Stimulated activated CD8-positive, alpha-beta memory T cell treated with anti-CD3 and anti-CD28 coated beads, Interleukin-4, amount 100 ng/mL, for 48 hours (primary cell): Measurements from ENCODE around the gene TMED6.
"Not testable (repeated sequence)": the region's sequence is repeated elsewhere in the genome, so short reads cannot be mapped to it uniquely, and the experiment has no call there.

Source experiments
- DNase-seq: peaks from one replicate; pipeline ENCODE4 v3.0.0-alpha.2; 2020

TMED6 gene

DNA sequence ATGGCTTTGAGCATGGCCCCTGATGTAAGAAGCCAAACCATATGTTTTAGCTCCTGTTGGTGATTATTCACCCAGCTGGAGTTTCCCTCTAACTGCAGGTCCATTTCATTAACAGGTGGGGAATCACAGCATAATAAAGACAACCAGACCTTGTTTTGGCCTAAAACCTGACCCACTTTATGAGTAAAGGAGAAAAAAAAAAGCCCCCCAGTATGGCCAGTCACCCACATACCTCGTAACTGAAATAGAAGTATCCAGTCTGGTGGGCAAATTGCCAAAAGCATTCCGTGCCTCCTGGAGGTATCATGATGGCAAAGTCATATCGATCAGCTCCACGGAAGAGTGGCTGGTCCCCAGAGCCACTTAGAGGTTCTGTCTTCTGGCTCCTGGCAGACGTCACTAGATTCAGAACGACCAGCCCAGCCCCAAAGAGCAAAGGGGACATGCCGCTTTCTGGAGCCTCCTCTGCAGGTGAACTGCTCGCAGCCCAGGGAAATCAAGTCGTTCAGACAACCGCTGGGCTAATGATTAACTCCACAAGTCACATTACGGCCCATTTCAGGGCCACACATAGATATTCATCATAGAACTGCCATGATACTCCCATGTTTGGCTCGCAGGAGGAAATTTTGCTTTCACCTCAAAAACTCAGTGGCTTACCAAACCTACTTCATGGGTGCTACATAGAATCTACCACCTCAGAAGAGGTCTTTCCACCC is at the start of gene TMED6:
Gene TMED6, minus strand, starts transcription at position 478 of the 719 bp plus-strand sequence. Its CDS starts 33 bp downstream, at position 445.
- no peak for DNase-seq

DNA sequence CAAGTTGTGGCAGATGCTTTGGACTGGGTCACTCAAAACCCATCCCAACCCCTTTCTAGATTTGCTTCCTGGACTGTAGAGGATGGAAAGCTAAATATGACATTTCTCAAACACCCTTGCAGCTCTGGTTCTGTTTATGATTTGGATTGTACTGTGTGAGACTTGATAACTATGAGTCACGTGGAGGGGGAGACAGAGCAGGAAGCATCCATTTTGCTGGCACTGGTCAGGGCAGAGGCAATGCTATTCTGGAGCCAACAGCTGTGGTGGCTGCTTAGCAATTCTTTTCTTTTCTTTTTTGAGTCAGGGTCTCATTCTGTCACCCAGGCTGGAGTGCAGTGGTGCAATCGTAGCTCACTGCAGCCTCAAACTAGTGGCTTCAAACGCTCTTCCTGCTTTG is 47.8 kb upstream of the TMED6 start:
- DNase-seq = peak; percentile 23

GRCh38 chr16:69397821-69398521 is 46.4 kb upstream of the TMED6 start:
- DNase-seq = peak; percentile 22

- peak; percentile 83 for DNase-seq
Measured at GRCh38 chr16:69396187-69397061, 44.8 kb upstream of the TMED6 start.

DNA sequence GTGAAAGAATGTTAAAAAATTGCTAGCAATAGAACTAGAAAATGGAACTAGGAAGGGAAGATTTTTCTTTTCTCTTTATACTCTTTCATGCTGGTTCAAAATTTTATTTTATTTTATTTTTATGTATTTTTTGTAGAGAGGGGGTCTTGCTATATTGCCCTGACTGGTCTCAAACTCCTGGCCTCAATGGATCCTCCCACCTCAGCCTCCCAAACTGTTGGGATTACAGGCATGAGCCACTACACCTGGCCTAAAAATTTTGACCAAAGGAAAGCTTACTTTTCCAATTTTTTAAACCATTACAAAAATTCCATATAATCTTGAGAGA is 44.2 kb upstream of the TMED6 start:
- no peak for DNase-seq

DNA sequence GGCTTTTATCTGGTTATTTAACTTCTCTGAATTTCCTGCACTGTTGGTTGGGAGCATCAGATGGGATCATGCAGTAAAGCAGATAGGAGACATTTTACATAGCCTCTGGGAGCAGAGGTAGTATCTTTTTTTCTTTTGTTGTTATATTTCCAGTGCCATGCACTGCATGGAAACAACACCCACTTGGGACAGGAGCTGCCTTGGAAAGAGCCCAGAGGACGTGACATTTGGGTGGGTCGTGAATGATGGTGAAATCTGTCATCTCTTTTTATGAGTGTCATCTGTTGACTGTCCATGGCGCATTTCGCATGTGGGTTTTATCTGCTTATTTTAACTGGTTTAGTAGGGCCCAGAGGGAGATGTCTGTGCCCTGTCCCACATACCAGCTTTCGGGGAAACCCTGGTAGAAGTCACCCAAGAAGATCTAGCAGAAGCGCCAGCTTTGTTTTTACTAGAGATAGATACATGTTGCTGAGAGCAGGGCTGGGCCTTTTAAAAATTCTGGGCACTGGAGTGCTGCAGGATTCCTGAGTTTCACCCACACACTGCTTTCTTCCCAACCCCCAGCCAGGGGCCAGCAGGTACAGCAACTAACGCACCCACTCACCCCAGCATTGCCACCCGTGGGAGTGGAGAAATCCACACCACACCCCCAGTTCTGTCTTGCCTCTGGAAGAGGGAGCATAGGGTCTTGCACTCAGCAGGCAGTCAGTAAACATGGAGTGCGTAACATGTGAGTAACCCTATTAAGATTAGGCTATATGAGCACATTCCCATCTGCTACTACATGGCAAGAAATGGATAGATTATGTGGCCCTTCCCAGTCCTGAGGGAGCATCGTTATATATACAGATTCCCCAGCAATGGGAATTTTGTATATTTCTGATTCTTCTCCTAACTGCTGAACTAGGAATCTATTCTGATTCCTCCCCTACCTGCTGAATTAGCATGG is 42.6 kb upstream of the TMED6 start:
- peak; percentile 14 for DNase-seq

GRCh38 chr16:69386596-69386995 is 35.0 kb upstream of the TMED6 start:
- peak; percentile 20 for DNase-seq

DNA sequence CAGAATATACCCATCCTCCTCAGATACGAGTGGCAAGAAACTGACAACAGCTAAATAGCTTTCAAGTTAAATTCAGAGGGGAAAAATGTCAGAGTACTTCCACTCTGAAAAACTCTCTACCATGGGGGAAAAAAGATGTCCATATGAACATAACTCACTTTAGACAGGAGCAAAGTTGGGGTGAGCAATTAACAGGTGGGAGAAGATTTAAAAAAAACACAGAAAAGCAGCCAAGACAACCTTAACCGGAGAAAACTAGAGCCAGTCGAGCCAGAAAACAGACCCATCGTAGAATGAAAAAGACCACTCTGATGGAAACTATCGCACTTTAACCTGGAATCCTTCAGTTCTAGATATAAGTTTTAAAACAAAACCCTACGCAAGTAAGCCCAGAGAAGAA is 33.4 kb upstream of the TMED6 start:
- no peak for DNase-seq

DNA sequence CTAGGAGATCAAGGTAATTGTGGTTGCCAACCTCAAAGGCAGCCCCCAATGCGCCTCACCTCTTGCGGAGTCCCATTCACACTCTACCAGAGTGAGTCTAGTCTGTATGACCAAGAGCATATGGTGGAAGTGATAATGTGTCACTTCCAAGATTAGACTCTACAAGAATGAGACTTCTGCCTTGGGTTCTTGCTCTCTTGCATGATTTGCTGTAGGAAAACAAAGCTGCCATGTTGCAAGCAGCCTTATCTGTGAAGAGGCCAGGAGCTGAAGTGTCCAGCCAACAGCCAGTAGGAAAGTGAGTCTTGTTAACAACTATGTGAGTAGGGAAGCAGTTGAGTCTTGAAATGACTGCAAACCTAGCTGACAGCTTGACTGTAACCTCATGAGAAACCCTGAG is 30.8 kb upstream of the TMED6 start:
- peak; percentile 25 for DNase-seq

DNA sequence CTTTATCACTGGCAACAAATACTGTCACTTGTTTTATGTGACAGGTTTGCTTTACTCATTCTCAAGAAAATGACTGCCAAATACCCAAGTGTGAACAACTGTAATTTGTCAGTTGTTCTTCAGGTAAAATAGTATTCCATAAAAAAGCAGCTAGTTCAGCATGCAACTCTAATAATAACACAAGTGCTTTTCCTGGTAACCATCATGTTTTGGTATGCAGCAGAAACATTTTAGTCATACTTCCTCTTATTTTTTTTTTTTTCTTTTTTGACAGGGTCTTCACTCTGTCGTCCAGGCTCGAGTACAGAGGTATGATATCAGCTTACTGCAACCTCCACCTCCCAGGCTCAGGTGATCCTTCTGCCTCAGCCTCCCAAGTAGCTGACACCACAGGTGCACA is 29.6 kb upstream of the TMED6 start:
- DNase-seq = no peak

- no peak for DNase-seq
Measured at GRCh38 chr16:69378760-69379159, 27.2 kb upstream of the TMED6 start.

GRCh38 chr16:69378036-69378435 is 26.4 kb upstream of the TMED6 start:
- no peak for DNase-seq

- DNase-seq = peak; percentile 13
Measured at GRCh38 chr16:69376393-69377059, 24.9 kb upstream of the TMED6 start.

GRCh38 chr16:69373019-69373418 is 21.4 kb upstream of the TMED6 start:
- DNase-seq = peak; percentile 3

- peak; percentile 16 for DNase-seq
Measured at GRCh38 chr16:69371564-69371963, 20.0 kb upstream of the TMED6 start.

GRCh38 chr16:69368866-69369265 is 17.3 kb upstream of the TMED6 start:
- DNase-seq = no peak

DNA sequence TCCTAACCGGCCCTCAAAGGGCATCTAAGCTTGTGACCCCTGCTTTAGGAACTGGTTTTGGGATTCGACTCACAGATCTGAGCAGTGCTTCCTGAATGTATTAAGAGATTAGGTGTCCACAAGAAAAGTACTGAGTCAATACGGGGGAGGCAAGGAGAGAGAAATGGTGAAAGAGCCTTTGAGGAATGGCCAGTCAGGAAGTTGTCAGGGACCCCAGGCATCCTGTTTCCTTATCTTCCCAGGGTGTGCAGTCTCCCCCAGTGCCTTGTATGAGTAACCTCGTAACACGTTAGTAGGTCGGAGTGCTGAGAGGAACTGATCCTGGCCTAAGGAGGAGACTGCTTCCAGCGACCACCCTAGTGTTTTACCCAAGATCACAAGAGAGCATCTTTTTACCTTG is 16.4 kb upstream of the TMED6 start:
- peak; percentile 14 for DNase-seq

DNA sequence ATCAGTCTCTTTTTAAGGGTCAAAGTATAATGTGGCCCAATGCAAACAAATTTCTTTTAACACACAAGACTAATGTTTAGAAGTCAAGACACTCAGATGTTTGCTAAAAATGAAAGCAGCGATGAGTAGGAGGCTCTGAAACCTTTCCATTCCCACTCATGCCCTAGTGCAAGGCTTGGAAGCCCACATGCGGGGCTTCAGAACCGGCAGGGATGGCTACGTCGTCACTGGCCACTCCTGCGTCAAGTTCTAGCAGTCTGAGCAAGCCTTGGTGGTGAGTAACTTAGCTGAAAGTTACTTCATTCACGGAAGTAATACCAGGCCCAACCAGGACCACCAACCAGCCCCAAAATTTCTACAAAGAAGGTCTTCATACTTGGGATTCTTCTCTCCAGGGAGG is 14.8 kb upstream of the TMED6 start:
- DNase-seq = peak; percentile 46

- no peak for DNase-seq
Measured at GRCh38 chr16:69365901-69366300, 14.3 kb upstream of the TMED6 start.

DNA sequence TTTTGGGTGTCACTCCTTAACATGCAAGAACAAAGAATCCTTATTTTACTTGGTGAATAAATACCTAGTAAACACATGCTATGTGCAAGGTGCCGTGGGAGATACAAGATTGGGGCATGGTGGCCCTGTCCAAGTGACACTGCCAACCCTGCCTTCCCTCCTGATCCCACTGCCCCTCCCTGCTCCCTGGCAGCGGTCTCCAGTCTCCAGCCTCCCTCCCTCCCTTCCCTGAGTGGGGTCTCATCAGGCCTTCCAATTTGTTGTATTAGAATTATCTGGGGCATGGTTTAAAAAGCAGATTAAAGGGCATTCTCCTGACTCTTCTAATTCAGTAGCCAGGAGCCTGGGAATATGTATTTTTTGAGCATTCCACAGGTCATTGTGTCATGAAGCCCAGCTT is 12.5 kb upstream of the TMED6 start:
- no peak for DNase-seq

- no peak for DNase-seq
Measured at GRCh38 chr16:69363281-69363717, 11.7 kb upstream of the TMED6 start.

DNA sequence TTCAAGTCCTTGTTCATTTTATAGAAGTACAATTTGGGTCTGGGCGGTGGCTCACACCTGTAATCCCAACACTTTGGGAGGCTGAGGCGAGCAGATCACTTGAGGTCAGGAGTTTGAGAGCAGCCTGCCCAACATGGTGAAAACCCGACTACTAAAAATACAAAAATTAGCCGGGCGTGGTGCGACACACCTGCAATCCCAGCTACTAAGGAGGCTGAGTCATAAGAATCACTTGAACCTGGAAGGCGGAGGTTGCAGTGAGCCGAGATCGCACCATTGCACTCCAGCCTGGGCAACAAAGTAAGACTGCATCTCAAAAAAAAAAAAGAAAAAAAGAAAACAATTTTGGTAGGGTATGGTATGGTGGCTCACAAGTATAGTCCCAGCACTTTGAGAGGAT is 8.5 kb upstream of the TMED6 start:
- DNase-seq = not testable (repeated sequence)
